NCI-H510A treated with DMSO at 0.1 percent for 48 hours (cell line): Measurements from ENCODE around the gene NTNG1.
"Not testable (repeated sequence)": the region's sequence is repeated elsewhere in the genome, so short reads cannot be mapped to it uniquely, and the experiment has no call there.

Experiments
- DNase-seq: peaks from one replicate; lab custom pipeline; 2025; lab: John Stamatoyannopoulos, UW

The NTNG1 gene

GRCh38 chr1:107140703-107141490, at the start of gene NTNG1:
TSS of gene NTNG1 (plus strand) at chr1:107141039.
- DNase-seq = no peak

DNA sequence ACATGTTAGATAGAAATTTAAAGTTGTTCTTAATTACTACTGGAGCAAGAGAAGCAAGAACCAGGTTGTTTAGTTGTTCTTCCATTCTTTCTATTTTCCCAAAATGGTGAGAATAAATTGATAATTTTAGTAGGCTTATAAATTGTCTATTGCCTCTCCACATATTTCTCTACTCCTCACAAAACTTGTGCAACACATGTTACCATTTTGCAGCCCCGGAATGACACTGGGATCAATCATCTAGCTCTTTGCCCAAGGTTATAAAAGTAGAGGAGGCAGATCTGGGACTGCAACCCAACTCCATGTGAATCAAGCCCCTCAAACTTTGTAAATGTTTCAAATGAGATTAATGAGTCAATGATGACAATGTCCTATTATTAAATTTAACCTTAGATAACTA, 49.4 kb upstream of the NTNG1 start:
- DNase-seq = no peak

- not testable (repeated sequence) for DNase-seq
Measured at GRCh38 chr1:107093395-107093794, 47.4 kb upstream of the NTNG1 start.

DNA sequence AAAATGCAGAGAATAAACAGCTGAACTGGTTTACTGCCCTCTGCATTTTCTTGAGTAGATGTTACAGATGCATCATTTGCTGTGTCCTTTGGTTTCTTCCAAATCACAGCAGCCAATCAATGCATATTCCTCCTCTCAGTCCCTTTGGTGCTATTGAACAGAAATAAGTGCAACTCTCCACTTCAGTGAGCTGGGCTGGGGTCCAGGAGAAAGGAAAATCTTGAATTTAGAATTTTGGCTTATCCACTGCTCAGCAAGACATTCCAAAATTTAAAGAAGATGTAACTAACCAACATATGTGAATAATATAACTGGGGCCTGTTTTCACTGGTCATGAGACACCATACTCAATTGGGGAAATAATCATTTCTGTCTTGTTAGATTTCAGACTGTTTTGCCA, 45.2 kb upstream of the NTNG1 start:
- DNase-seq = no peak

DNA sequence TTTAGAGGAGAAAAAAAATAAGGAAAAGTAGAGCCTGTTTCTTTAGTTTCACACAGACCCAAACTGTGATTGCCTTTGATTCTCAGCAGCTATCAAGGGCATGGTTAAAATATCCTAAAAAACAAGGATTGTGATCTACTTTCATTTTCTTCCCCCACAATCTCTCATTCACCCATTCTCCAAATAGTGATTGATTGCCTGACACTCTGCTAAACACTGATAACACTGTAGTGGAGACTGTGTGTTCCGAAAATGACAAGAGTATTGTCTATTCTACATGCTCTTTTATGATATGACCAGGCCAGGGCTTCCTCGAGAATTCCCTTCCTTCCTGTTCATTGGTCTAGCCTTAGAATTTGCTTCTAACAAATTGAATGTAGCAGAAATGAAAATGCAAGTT, 44.1 kb upstream of the NTNG1 start:
- DNase-seq = no peak

DNA sequence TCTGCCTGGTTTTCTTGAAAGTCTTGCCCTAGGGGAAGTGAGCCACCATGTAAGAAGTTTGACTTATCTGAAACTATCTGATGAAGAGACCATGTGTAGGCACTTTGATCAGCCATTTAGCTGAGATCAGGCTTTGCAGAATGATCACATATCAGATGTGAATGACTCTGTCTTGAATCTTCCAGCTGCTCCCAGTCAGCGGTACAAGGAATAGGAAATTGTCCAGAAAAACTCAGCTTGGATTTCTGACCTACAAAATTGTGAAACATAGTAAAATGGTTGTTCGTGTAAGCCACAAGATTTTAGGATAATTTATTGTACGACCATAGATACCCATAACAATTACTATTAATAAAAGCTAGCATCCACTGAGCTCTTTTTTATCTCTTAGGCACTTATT, 41.9 kb upstream of the NTNG1 start:
- DNase-seq = no peak

DNA sequence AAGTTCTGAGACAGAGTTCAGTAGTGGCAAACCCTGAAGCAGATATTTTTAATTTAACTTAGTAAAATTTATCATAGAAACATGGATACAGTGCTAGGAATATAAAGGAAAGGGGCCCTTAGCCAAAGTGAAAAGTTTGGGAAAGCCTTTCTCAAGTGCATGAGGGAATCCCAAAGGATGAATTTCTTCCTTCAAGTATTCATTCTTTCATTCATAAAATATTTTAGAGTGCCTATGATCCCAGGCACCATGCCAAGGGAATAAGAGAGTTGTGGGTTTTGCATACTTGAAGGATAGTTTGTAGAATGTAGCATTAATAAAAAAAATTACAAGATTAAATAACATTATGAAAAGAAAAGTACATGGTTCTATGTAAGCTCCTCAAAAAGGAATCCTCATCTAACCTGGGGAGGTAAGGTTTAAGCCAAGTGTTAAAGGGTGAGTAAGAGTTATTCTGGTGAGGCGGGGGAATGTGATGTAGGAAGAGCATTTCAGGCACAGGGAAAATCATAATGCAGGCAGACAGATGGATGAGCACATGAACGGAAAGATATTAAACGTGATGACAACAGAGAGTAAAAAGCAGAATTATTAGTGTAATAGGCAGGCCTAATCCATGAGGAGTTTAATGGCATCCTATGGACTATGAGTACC, 40.4 kb upstream of the NTNG1 start:
- DNase-seq = no peak

DNA sequence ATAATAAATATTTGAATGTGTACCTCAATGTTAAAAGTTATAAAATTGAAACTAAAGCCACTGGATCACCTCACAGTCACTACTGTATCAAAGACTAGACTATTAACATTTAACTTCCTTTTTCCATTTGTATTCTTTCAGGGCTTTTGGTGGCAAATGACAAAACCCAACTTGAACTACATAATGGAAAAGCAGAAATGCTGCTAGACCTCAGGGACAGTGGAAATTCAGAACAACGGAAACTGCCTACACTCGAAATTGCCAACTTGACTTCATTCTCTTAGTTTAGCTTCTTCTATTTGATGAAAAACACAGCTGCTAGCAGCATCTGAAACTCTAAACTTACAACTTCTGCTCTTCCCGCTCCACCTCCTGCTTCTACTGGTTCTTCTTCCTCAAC, 34.9 kb upstream of the NTNG1 start:
- DNase-seq = no peak

GRCh38 chr1:107110326-107110725, 30.5 kb upstream of the NTNG1 start:
- DNase-seq = no peak

GRCh38 chr1:107116306-107116790, 24.5 kb upstream of the NTNG1 start:
- DNase-seq = no peak

- DNase-seq = no peak
Measured at GRCh38 chr1:107122225-107122624, 18.6 kb upstream of the NTNG1 start.

DNA sequence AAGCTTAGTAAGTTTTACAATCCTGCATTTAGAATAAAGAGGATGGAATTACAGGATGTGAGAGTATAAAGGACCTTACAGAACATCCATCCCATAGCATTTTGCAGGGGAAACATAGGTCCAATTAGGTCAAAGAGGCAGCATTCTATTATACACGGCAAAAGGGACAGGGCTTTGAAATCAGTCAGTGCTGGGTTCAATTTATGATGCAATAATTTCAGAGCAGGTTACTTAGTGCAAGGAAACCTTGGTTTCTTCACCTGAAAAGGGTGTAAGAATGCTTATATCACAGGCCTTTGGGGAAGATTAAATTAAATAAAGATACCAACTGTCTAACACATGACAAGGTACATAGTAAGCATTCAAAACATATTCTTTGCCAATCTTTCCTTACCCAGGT, 17.1 kb upstream of the NTNG1 start:
- no peak for DNase-seq

DNA sequence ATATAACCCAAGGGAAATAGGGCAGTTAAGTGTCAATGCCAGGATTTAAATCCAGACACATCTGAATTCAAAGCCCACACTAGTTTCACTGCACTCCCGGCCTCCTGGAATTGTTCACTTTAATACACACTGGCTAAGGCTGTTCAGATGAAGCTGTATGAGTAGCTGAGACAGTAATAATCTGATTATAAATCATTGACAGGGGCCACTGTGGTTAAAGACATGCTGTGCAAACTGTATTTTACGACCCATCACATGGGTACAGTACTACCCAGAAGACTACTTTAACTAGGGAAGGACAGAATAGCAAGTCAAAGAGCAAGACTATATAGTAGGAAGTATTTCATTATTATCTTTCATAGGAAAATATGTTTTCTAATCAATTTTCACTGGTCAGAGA, 16.1 kb upstream of the NTNG1 start:
- DNase-seq = no peak

DNA sequence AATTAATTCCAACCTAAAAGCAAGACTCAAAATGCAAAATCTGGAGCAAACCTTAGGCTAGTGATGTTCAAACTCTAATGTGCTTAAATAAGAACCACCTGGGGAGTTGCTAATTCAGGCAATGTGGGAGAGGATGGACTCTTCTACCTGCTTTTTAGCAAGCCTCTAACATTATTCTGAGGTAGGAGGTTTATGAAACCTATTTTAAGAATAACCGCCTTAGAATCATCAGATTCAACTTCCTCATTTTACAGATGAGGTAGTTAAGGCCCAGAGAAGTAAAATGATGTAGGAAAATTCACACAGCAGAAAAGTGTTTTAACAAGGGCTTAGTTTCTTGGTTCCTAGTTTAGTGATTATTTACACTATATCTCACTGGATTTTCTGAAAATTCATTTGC, 8.6 kb upstream of the NTNG1 start:
- DNase-seq = no peak

DNA sequence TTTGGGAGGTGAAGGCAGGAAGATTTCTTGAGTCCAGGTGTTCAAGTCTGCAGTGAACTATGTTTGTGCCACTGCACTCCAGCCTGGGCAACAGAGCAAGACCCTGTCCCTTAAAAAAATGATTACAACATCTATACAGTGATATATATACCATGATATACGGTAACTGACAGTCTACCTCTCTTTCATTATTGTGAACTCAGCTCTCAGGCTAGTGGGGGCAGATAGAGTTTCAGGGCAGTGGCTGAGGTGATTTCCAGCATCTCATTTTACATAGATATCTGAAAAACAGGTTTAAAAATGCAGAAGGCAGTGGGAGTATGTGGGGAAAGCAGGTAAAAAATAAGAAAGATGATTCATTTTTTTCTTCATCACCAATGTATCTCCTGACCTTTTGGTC, 8.1 kb upstream of the NTNG1 start:
- DNase-seq = no peak

DNA sequence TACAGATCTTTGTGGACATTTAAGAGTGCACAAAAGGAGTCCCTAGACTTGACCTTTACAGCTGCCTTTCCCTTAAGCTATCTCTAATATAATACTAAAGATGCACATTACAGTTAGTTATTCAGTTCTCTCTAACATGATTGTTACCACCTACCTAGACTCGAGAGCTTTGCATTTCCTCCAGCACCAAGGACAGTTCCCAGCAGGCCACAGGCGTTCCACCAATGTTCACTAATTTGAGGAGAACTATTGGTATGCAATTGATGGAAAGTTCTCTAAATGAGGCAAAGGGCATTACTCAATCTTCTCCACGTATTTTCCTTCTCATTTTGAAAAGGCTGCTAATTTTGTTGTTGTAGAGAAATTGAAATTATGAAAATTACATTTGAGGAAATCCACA, 5.4 kb upstream of the NTNG1 start:
- DNase-seq = no peak

GRCh38 chr1:107138166-107138565, 2.7 kb upstream of the NTNG1 start:
- DNase-seq = no peak

DNA sequence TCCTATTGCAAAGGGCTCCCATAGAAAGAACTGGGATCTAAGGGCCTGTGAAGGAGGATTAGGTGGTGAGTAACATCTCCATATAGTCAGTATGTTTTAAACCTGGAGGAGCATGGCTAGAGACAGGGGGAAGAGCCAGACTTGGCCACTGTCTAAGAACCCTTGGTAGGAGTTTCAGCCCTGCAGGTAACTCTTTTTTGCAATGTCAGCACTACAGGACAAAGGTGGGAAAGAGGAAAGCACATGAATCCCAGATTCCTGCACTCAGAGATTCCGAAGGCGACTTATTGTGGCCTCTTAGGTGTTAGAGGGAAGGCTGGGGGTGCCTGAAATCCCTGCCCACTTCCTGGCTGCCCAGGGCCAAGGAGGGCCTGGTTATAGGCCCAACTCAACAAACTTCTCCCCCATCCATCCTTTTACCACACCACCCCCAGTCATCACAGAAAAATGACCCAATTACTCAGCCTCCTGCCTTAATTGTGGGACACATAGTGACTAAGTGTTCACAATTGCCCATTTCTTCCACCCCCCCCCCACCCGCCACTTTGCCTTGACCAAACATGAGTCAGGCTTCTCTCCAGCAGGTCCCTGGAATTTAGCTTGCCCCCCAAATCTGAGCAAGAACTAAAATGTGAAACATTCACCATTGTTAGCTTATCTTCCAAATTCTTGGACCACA, 1.9 kb upstream of the NTNG1 start:
- DNase-seq = no peak

GRCh38 chr1:107139833-107140702, 771 bp upstream of the NTNG1 start:
- peak; percentile 49 for DNase-seq

DNA sequence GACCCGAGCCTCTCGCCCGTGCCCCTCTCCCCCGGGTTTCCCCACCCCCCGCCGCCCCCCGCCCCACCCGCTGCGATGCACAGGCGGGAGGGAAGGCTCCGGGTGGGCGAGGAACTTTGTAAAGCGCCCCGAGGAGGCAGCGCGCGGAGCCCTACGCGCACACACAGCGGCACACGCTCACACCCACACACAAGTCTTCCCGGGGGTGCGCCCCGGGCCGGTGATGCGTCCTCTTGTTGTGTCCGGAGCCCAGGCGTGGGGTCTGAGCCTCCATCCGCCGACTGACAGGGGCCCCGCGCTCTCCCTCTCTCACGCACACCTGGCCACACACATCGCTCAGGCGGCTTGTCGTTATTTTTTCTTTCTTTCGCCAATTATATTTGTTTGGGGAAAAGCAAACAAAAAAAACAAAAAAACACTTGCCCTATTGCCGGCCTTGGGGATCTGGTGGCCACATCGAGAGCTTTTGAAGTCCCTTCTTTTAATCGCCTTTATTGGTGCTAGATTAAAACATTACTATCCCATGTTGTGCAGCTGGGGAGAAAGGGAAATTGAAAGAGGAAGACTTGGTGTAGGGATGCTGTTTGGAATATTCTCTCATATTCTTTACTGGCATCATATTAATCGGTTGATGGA, 770 bp downstream of the NTNG1 start:
- no peak for DNase-seq

DNA sequence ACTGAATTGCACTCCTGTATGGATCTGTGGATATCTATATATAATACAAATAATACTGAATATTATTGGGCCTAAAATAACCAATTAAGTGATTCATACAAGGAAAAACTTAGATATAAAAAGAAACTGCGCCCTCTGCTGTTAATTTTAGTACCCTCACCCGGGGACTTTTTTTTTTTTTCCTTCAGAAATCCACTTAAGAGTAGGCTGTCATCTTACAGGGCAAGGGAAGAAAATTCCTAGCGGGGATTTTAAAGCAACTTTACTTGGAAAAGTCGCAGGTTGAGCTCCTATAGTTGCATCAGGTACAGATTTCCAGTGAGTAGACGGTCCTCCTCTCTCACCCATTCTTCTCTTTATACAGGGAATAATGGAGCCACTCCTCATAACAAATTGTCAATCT, 1.3 kb downstream of the NTNG1 start:
- DNase-seq = peak; percentile 83

- no peak for DNase-seq
Measured at GRCh38 chr1:107142666-107143065, 1.8 kb downstream of the NTNG1 start.
